Epithelial cell of proximal tubule (primary cell): ENCODE data around the gene CCDC201. TPM values are rescaled to one million over a fixed set of nuclear protein-coding genes. Genes with fewer than 3 reads are reported as not detected.

ENCODE experiments used
- DNase-seq: peaks from one replicate; pipeline ENCODE4 v3.0.0-alpha.2; 2011; ENCODE audit warnings: low read depth
- H3K4me3 ChIP-seq: 2 replicates; pipeline ENCODE4 v1.5.1; 2011; ENCODE audit warnings: low read depth, mild to moderate bottlenecking, low read length
- total RNA-seq: library from RNA; depleted of rRNA; stranded (reverse); fragments of >200 nt; gene quantifications from 2 replicates; pipeline ENCODE4 v1.2.3, GENCODE V29; 2015
- TF ChIP-seq, protein P1 (sequence below): conservative IDR thresholded peaks from 2 replicates; pipeline ENCODE4 v1.5.1; 2012; ENCODE audit warnings: low read depth, mild to moderate bottlenecking, low read length

The CCDC201 gene
- total RNA-seq, 1 donor from 2014 or later: not detected

GRCh38 chr7:45889367-45890067 lies 16.6 kb upstream of the CCDC201 start:
- TF ChIP-seq, protein P1, sequence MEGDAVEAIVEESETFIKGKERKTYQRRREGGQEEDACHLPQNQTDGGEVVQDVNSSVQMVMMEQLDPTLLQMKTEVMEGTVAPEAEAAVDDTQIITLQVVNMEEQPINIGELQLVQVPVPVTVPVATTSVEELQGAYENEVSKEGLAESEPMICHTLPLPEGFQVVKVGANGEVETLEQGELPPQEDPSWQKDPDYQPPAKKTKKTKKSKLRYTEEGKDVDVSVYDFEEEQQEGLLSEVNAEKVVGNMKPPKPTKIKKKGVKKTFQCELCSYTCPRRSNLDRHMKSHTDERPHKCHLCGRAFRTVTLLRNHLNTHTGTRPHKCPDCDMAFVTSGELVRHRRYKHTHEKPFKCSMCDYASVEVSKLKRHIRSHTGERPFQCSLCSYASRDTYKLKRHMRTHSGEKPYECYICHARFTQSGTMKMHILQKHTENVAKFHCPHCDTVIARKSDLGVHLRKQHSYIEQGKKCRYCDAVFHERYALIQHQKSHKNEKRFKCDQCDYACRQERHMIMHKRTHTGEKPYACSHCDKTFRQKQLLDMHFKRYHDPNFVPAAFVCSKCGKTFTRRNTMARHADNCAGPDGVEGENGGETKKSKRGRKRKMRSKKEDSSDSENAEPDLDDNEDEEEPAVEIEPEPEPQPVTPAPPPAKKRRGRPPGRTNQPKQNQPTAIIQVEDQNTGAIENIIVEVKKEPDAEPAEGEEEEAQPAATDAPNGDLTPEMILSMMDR: no peak
- H3K4me3 ChIP-seq: no peak overlapping the region
- DNase-seq: no peak

DNA sequence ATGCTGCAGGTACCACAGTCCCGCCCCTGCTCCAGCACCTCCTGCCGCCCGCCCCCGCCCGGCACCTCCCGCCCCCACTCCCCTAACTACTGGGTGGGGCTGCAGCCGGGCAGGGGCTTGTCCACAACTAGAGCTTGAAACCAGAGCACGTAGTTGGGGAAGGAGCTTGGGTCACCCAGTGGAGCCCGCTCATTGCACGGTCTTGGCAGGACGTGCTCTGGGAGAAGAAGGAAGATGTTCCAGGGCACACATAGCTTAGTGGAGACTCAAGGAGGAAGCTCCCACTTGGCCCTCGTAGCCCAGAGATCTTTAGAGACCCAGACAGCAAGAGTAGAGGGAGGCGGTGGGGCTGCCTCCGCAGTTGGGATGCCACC lies 16.1 kb upstream of the CCDC201 start:
- no peak for DNase-seq
- TF ChIP-seq, protein P1: no peak
- peak overlapping the region; percentile 46 for H3K4me3 ChIP-seq

DNA sequence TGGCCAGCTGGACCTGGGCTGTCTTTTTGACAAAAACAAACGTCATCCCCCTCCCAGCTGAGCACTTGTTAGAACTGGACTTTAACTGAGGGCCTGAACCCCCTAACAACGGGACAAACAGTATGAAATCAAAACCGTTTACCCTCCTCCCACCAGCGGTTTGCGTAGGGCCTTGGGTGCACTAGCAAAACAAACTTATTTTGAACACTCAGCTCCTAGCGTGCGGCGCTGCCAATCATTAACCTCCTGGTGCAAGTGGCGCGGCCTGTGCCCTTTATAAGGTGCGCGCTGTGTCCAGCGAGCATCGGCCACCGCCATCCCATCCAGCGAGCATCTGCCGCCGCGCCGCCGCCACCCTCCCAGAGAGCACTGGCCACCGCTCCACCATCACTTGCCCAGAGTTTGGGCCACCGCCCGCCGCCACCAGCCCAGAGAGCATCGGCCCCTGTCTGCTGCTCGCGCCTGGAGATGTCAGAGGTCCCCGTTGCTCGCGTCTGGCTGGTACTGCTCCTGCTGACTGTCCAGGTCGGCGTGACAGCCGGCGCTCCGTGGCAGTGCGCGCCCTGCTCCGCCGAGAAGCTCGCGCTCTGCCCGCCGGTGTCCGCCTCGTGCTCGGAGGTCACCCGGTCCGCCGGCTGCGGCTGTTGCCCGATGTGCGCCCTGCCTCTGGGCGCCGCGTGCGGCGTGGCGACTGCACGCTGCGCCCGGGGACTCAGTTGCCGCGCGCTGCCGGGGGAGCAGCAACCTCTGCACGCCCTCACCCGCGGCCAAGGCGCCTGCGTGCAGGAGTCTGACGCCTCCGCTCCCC lies 15.5 kb upstream of the CCDC201 start, which contains the start of gene IGFBP1:
Gene IGFBP1, plus strand, starts transcription at position 304 of the 808 bp plus-strand sequence. Its CDS starts 165 bp downstream, at position 469.
- TF ChIP-seq, protein P1: no peak

GRCh38 chr7:45886931-45887667 lies 14.2 kb upstream of the CCDC201 start:
- DNase-seq: no peak
- no peak overlapping the region for H3K4me3 ChIP-seq

More for the DNA sequence above, 15.5 kb upstream of the CCDC201 start, which contains the start of gene IGFBP1:
- H3K4me3 ChIP-seq: peak within 1 kb of the TSS; percentile 46
- no peak for DNase-seq

GRCh38 chr7:45885264-45885882 lies 12.5 kb upstream of the CCDC201 start:
- TF ChIP-seq, protein P1: no peak
- no peak for DNase-seq
- no peak overlapping the region for H3K4me3 ChIP-seq

More at GRCh38 chr7:45886931-45887667, 14.2 kb upstream of the CCDC201 start:
- TF ChIP-seq, protein P1: no peak

DNA sequence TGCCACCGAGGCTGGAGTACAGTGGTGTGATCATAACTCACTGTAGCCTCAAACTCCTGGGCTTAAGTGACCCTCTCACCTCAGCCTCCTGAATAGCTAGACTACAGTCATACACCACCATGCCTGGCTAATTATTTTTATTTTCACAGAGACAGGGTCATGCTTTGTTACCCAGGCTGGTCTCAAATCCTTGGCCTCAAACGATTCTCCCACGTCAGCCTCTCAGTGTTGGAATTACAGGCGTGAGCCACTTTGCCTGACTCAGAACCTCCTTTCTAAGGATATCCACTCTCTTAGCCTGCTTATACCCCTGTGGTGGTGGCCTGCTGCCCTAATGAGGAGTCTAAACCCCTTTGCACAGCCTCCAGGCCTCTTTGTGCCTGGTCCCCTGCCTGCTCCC lies 11.3 kb upstream of the CCDC201 start:
- TF ChIP-seq, protein P1: no peak
- DNase-seq: peak; percentile 79
- H3K4me3 ChIP-seq: no peak overlapping the region
